Ascending aorta (tissue), 2 donors: ENCODE results near the gene JADE1. TPM values are rescaled to one million over a fixed set of nuclear protein-coding genes. Genes with fewer than 3 reads are reported as not detected.

Source experiments
- DNase-seq, 2 donors: peaks; one replicate each; pipeline ENCODE4 v3.0.0-alpha.2; 2019; ENCODE audit warnings: low spot score in 2 of 2
- H3K27ac ChIP-seq, 2 donors: fragments of 200-600 bp; sonication (generic); one replicate each; pipeline ENCODE4 v1.5.1; 2016 to 2017; ENCODE audit warnings: mild to moderate bottlenecking in 1 of 2
- H3K27me3 ChIP-seq: fragments of 200-600 bp; sonication (generic); one replicate; pipeline ENCODE4 v1.5.1; 2017
- H3K36me3 ChIP-seq, 2 donors: fragments of 200-600 bp; sonication (generic); one replicate each; pipeline ENCODE4 v1.5.1; 2016
- H3K4me1 ChIP-seq, 2 donors: fragments of 200-600 bp; sonication (generic); one replicate each; pipeline ENCODE4 v1.5.1; 2016 to 2017; ENCODE audit warnings: mild to moderate bottlenecking in 1 of 2
- H3K4me3 ChIP-seq, 2 donors: fragments of 200-600 bp; sonication (generic); one replicate each; pipeline ENCODE4 v1.5.1; 2016 to 2017; ENCODE audit warnings: mild to moderate bottlenecking in 1 of 2
- H3K9me3 ChIP-seq, 2 donors: fragments of 200-600 bp; sonication (generic); one replicate each; pipeline ENCODE4 v1.5.1; 2016
- intact Hi-C: fragments of 100-400 bp; cut with DNase I; formaldehyde crosslinking; loops from one replicate; pipeline ENCODE4 v1.15.1; 2023
- total RNA-seq: library from RNA; depleted of rRNA; stranded (reverse); fragments of >200 nt; gene quantifications from one replicate; pipeline ENCODE4 v1.1.0, GENCODE V29; 2016
- TF ChIP-seq, protein P1 (sequence below), 3 experiments: fragments of 200-600 bp in 2 of 3; fragments of 450-650 bp in 1 of 3; sonication (generic) in 2 of 3; IDR thresholded peaks; one replicate each; pipeline ENCODE4 v1.5.1; 2016 to 2019; ENCODE audit warnings: antibody characterized with exemption in 3 of 3, mild to moderate bottlenecking in 1 of 3, moderate library complexity in 1 of 3

JADE1 gene
- total RNA-seq, 1 donor from 2014 or later, result 33.8 TPM

DNA sequence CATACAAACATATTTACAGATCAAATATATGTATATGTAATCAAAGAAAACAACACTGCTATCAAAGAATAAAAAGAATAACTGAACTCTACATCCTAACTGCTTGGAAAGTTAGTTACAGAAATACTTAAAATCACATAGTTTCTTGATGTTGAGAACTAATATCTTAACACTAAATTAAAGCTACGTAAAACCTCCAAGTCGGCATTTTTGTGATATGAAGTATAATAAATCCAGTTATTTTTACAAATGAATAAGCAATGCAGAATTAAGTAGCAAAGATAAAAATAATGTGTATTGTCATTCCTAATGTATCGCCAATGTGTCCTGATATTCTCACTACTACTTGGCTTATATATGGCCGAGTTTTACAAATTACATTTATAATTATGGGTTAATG is 68.4 kb downstream of the JADE1 start:
- Histone ChIP-seq H3K9me3 (no peaks in the 10 kb centered on the region), H3K36me3 (peaks cover 0 to 22% of the 10 kb centered on the region in 2 donors), H3K27ac (no peak overlapping the region), H3K4me1 (no peaks in the 10 kb centered on the region), H3K27me3 (no peaks in the 10 kb centered on the region), H3K4me3 (no peak overlapping the region)
- TF ChIP-seq, protein P1, sequence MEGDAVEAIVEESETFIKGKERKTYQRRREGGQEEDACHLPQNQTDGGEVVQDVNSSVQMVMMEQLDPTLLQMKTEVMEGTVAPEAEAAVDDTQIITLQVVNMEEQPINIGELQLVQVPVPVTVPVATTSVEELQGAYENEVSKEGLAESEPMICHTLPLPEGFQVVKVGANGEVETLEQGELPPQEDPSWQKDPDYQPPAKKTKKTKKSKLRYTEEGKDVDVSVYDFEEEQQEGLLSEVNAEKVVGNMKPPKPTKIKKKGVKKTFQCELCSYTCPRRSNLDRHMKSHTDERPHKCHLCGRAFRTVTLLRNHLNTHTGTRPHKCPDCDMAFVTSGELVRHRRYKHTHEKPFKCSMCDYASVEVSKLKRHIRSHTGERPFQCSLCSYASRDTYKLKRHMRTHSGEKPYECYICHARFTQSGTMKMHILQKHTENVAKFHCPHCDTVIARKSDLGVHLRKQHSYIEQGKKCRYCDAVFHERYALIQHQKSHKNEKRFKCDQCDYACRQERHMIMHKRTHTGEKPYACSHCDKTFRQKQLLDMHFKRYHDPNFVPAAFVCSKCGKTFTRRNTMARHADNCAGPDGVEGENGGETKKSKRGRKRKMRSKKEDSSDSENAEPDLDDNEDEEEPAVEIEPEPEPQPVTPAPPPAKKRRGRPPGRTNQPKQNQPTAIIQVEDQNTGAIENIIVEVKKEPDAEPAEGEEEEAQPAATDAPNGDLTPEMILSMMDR (IDR thresholded peaks at IDR 0.05), result no peak
- DNase-seq, result no peak
- intact Hi-C loops, result no loop called here

DNA sequence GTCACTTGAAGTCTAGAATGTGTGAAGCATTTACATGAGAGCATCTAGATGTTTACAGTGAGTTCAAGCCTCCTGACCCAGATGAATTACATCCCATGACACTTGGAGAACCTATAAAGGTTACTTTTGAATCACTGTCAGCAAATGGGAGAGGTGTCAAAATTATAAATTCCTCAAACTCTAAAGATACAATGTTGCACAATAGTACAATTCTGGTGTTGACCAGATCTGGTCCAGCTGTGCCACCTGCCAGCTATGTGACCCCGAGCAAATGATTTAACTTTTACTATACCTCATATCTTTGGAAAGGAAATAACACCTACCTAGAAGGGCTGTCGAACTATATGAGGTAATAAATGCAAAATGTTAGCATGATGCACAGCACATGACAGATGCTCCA is 69.8 kb downstream of the JADE1 start:
- Histone ChIP-seq H3K4me1 (no peaks in the 10 kb centered on the region), H3K9me3 (no peaks in the 10 kb centered on the region), H3K27ac (no peak overlapping the region), H3K27me3 (no peaks in the 10 kb centered on the region), H3K36me3 (peaks cover 0 to 11% of the 10 kb centered on the region in 2 donors), H3K4me3 (no peak overlapping the region)
- TF ChIP-seq, protein P1 (IDR thresholded peaks at IDR 0.05), result no peak
- intact Hi-C loops, result no loop called here
- no peak for DNase-seq

DNA sequence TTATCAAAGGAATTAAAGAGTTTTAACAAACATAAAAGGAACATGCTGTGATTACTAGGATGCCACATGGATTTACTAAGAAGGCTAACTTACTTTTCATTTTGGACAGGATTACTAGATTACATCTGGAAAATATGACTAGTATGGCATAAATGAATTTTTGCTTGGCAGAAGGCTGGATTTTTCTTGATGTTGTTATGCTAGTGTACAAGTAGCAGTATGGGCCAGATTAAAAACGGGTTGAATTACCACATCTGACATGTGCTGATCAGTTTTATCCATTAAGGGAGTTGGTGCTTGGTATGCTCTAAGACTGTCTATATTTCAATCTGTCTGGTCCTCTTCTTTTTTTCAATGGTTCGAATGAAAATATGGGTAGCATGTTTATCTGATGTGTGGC is 70.5 kb downstream of the JADE1 start:
- H3K27me3 ChIP-seq, result no peaks in the 10 kb centered on the region
- H3K36me3 ChIP-seq, result peaks cover 0 to 6% of the 10 kb centered on the region in 2 donors
- intact Hi-C loops, result no loop called here
- no peak for DNase-seq
- no peaks in the 10 kb centered on the region for H3K9me3 ChIP-seq
- H3K27ac ChIP-seq, result no peak overlapping the region
- TF ChIP-seq, protein P1 (IDR thresholded peaks at IDR 0.05), result no peak
- H3K4me1 ChIP-seq, result no peaks in the 10 kb centered on the region
- no peak overlapping the region for H3K4me3 ChIP-seq

DNA sequence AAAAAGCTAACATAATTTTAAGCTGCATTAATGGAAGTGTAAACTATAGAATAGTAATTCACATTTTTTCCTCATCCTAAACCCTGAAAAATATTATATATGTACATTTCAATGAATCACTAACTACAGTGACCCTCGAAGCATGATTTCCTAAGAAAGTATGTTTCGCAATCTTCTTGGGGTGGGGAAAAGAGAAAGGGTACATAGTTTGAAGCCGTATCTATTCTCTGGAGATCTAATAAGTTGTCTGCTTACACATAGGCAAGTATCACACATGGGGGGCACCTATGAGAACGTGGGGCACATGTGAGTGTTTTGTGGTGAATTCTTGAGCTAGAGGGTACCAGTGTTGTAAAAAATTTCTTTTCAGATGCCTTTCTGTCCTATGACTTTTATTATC is 71.2 kb downstream of the JADE1 start:
- no peaks in the 10 kb centered on the region for H3K27me3 ChIP-seq
- H3K27ac ChIP-seq, result no peak overlapping the region
- no peak for DNase-seq
- TF ChIP-seq, protein P1 (IDR thresholded peaks at IDR 0.05), result no peak
- peaks cover 0 to 2% of the 10 kb centered on the region in 2 donors for H3K36me3 ChIP-seq
- H3K9me3 ChIP-seq, result no peaks in the 10 kb centered on the region
- no peaks in the 10 kb centered on the region for H3K4me1 ChIP-seq
- intact Hi-C loops, result no loop called here
- H3K4me3 ChIP-seq, result no peak overlapping the region

DNA sequence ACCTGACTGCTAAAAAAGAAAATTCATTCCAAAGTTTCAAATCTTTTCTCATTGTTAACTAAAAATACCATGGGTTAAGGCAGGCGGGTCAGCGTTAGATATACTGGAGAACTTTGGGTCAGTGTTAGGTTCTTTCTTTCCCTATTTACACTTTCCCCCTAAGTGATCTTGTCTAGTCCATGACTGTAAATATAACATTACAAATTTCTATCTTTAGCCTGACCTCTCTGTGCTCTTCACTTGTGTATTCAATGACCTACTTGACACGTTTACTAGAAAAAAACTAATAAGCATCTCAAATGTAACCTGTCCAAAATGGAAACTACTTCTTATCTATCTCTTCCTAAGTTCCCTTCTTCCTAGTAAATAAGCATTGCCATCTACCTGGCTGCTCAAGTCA is 95.3 kb downstream of the JADE1 start:
- Histone ChIP-seq H3K4me3 (no peak overlapping the region), H3K4me1 (no peaks in the 10 kb centered on the region), H3K9me3 (no peaks in the 10 kb centered on the region), H3K27ac (no peak overlapping the region), H3K36me3 (no peaks in the 10 kb centered on the region), H3K27me3 (no peaks in the 10 kb centered on the region)
- no peak for DNase-seq
- TF ChIP-seq, protein P1 (IDR thresholded peaks at IDR 0.05), result no peak
- intact Hi-C loops, result no loop called here

DNA sequence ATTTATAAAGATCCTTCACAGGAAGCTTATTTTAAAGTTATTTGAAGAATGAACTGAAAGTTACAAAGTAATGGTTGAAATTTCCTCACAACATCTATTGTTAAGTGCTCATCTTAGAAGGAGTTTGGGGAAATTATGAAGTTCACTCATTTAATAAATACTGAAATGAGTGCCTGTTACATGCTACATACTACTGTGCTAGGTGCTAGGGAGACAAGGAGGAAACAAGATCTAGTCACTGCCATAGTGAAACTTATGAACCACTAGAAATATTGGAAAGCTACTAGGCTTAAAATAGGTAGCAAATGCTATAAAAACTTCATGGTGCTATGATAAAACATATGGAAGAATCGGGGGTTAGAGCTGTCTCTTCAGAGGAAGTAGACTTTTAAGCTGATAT is 97.1 kb downstream of the JADE1 start:
- intact Hi-C loops, result no loop called here
- Histone ChIP-seq H3K36me3 (no peaks in the 10 kb centered on the region), H3K27me3 (no peaks in the 10 kb centered on the region), H3K27ac (no peak overlapping the region), H3K4me3 (no peak overlapping the region), H3K9me3 (no peaks in the 10 kb centered on the region), H3K4me1 (no peaks in the 10 kb centered on the region)
- TF ChIP-seq, protein P1 (IDR thresholded peaks at IDR 0.05), result no peak
- DNase-seq, result no peak
